GM18870 (cell line): ENCODE data around the gene ALLC.
"Not testable (repeated sequence)": the region's sequence is repeated elsewhere in the genome, so short reads cannot be mapped to it uniquely, and the experiment has no call there.

Source experiments
- ATAC-seq: cut with Tn5 transposase; IDR thresholded peaks from one replicate; pipeline ENCODE4 v1.9.1; 2021; ENCODE audit warnings: moderate library complexity; ENCODE audit not compliant: unreplicated experiment

The ALLC gene

GRCh38 chr2:3657881-3658280, at the start of gene ALLC:
TSS of gene ALLC (plus strand) at chr2:3658200. CDS start at chr2:3671158, 12,958 bp downstream.
- ATAC-seq: no peak

- no peak for ATAC-seq
Observed at GRCh38 chr2:3608373-3609278, 49.4 kb upstream of the ALLC start.

GRCh38 chr2:3609279-3609673, 48.7 kb upstream of the ALLC start:
- not testable (repeated sequence) for ATAC-seq

- no peak for ATAC-seq
Observed at GRCh38 chr2:3610415-3610814, 47.6 kb upstream of the ALLC start.

GRCh38 chr2:3610881-3611505, 47.0 kb upstream of the ALLC start:
- ATAC-seq: no peak

- ATAC-seq: no peak
Observed at GRCh38 chr2:3611589-3611988, 46.4 kb upstream of the ALLC start.

GRCh38 chr2:3612639-3613523, 45.1 kb upstream of the ALLC start:
- no peak for ATAC-seq

GRCh38 chr2:3613524-3613905, 44.5 kb upstream of the ALLC start:
- ATAC-seq: no peak

- not testable (repeated sequence) for ATAC-seq
Observed at GRCh38 chr2:3614743-3615142, 43.3 kb upstream of the ALLC start.

- ATAC-seq: not testable (repeated sequence)
Observed at GRCh38 chr2:3615541-3616200, 42.3 kb upstream of the ALLC start.

- not testable (repeated sequence) for ATAC-seq
Observed at GRCh38 chr2:3616435-3617197, 41.4 kb upstream of the ALLC start.

- ATAC-seq: no peak
Observed at GRCh38 chr2:3617198-3617890, 40.7 kb upstream of the ALLC start.

GRCh38 chr2:3618367-3618766, 39.6 kb upstream of the ALLC start:
- no peak for ATAC-seq

GRCh38 chr2:3619033-3619432, 39.0 kb upstream of the ALLC start:
- no peak for ATAC-seq

- ATAC-seq: not testable (repeated sequence)
Observed at GRCh38 chr2:3619661-3620060, 38.3 kb upstream of the ALLC start.

GRCh38 chr2:3620834-3621233, 37.2 kb upstream of the ALLC start:
- ATAC-seq: no peak

GRCh38 chr2:3622967-3623366, 35.0 kb upstream of the ALLC start:
- ATAC-seq: no peak

- peak; percentile 74 for ATAC-seq
Observed at GRCh38 chr2:3624059-3624794, 33.8 kb upstream of the ALLC start.

- ATAC-seq: no peak
Observed at GRCh38 chr2:3625186-3625585, 32.8 kb upstream of the ALLC start.
